HepG2 (cell line): ENCODE results near the gene SEMA3F. TPM values are rescaled to one million over a fixed set of nuclear protein-coding genes. Genes with fewer than 3 reads are reported as not detected.

Experiments
- ARID2 ChIP-seq: sonication (generic); formaldehyde crosslinking; IDR thresholded peaks from 2 replicates; pipeline ENCODE4 v1.8.1; 2022; ENCODE audit warnings: mild to moderate bottlenecking, missing genetic modification reagents, borderline replicate concordance
- ARNTL ChIP-seq: sonication (generic); formaldehyde crosslinking; IDR thresholded peaks from 2 replicates; pipeline ENCODE4 v1.4.0; 2020; ENCODE audit warnings: mild to moderate bottlenecking, missing genetic modification reagents
- BORCS8-MEF2B ChIP-seq: sonication (generic); formaldehyde crosslinking; IDR thresholded peaks from 2 replicates; pipeline ENCODE4 v1.8.0; 2022; ENCODE audit warnings: mild to moderate bottlenecking, missing genetic modification reagents
- FIP1L1 ChIP-seq: fragments of 200-400 bp; formaldehyde crosslinking; IDR thresholded peaks from 2 replicates; pipeline ENCODE4 v1.6.1; 2018; ENCODE audit warnings: low read depth, mild to moderate bottlenecking, low read length, moderate library complexity, borderline replicate concordance; ENCODE audit not compliant: insufficient read depth
- FLYWCH1 ChIP-seq: sonication (generic); formaldehyde crosslinking; IDR thresholded peaks from 2 replicates; pipeline ENCODE4 v1.8.1; 2023; ENCODE audit warnings: mild to moderate bottlenecking, missing genetic modification reagents
- KLF9 ChIP-seq: IDR thresholded peaks from 2 replicates; pipeline ENCODE4 v1.6.1; 2016; ENCODE audit warnings: low read depth
- MAF1 ChIP-seq: sonication (generic); formaldehyde crosslinking; IDR thresholded peaks from 2 replicates; pipeline ENCODE4 v1.5.0; 2020; ENCODE audit warnings: missing genetic modification reagents, borderline replicate concordance
- NFKB2 ChIP-seq: sonication (generic); formaldehyde crosslinking; IDR thresholded peaks from 2 replicates; pipeline ENCODE4 v1.4.0; 2020; ENCODE audit warnings: missing genetic modification reagents, borderline replicate concordance
- NFYC ChIP-seq: IDR thresholded peaks from 2 replicates; pipeline ENCODE4 v1.6.1; 2016; ENCODE audit warnings: missing genetic modification reagents, missing compliant biosample characterization
- PCBP1 ChIP-seq: fragments of 200-400 bp; formaldehyde crosslinking; IDR thresholded peaks from 2 replicates; pipeline ENCODE4 v1.6.1; 2017; ENCODE audit warnings: mild to moderate bottlenecking, low read depth, low read length, borderline replicate concordance
- POLR2G ChIP-seq: fragments of 200-400 bp; formaldehyde crosslinking; IDR thresholded peaks from 2 replicates; pipeline ENCODE4 v1.6.1; 2018; ENCODE audit warnings: mild to moderate bottlenecking, low read depth, low read length, moderate library complexity
- SMARCE1 ChIP-seq: fragments of 450-650 bp; IDR thresholded peaks from 2 replicates; pipeline ENCODE4 v1.6.1; 2017; ENCODE audit warnings: borderline replicate concordance
- ZBTB3 ChIP-seq: sonication (generic); formaldehyde crosslinking; IDR thresholded peaks from 2 replicates; pipeline ENCODE4 v1.4.0; 2020; ENCODE audit warnings: low read depth, mild to moderate bottlenecking, moderate library complexity, missing genetic modification reagents, borderline replicate concordance
- ZNF121 ChIP-seq: sonication (generic); formaldehyde crosslinking; IDR thresholded peaks from 2 replicates; pipeline ENCODE4 v1.5.0; 2020; ENCODE audit warnings: mild to moderate bottlenecking, missing genetic modification reagents
- ZNF160 ChIP-seq: sonication (generic); formaldehyde crosslinking; IDR thresholded peaks from 2 replicates; pipeline ENCODE4 v1.8.0; 2022; ENCODE audit warnings: mild to moderate bottlenecking, inconsistent platforms, missing genetic modification reagents
- ZNF207 ChIP-seq: fragments of 450-650 bp; IDR thresholded peaks from 2 replicates; pipeline ENCODE4 v1.6.1; 2016; ENCODE audit warnings: antibody characterized with exemption, borderline replicate concordance
- ZNF235 ChIP-seq: sonication (generic); formaldehyde crosslinking; IDR thresholded peaks from 2 replicates; pipeline ENCODE4 v1.8.1; 2023; ENCODE audit warnings: mild to moderate bottlenecking, missing genetic modification reagents, borderline replicate concordance
- ZNF746 ChIP-seq: sonication (generic); formaldehyde crosslinking; IDR thresholded peaks from 2 replicates; pipeline ENCODE4 v1.8.0; 2022; ENCODE audit warnings: mild to moderate bottlenecking, missing genetic modification reagents
- ZNF790 ChIP-seq: sonication (generic); formaldehyde crosslinking; IDR thresholded peaks from 2 replicates; pipeline ENCODE4 v1.8.0; 2022; ENCODE audit warnings: missing genetic modification reagents, mild to moderate bottlenecking, borderline replicate concordance
- polyA plus RNA-seq, 8 experiments: library from polyadenylated mRNA; depleted of rRNA in 3 of 8; stranded (reverse) in 7 of 8; unstranded in 1 of 8; fragments of >200 nt; fragmentation: Illumina TruSeq in 4 of 8; extraction: Trizol in 4 of 8; gene quantifications; 2 replicates each; pipeline versions ENCODE4 v1.2.1 to v1.2.3, GENCODE V29; 2011 to 2016; ENCODE audit warnings: low read depth in 4 of 8, missing spikeins in 1 of 8, mixed read lengths in 1 of 8; ENCODE audit not compliant: insufficient read depth in 1 of 8
- total RNA-seq, 5 experiments: library from RNA; depleted of rRNA; stranded (reverse); fragments of >200 nt; fragmentation: Illumina TruSeq; extraction: Trizol; gene quantifications; 2 replicates each; pipeline ENCODE4 v1.2.3, GENCODE V29; 2016; ENCODE audit warnings: low read depth in 1 of 5
- TF ChIP-seq, protein P1 (sequence below): sonication (generic); formaldehyde crosslinking; IDR thresholded peaks from 2 replicates; pipeline ENCODE4 v1.4.0; 2020; ENCODE audit warnings: missing genetic modification reagents
- TF ChIP-seq, protein P2 (sequence below): sonication (generic); formaldehyde crosslinking; IDR thresholded peaks from 2 replicates; pipeline ENCODE4 v1.4.0; 2020; ENCODE audit warnings: missing genetic modification reagents
- TF ChIP-seq, protein P3 (sequence below): sonication (generic); formaldehyde crosslinking; IDR thresholded peaks from 2 replicates; pipeline ENCODE4 v1.5.0; 2020; ENCODE audit warnings: mild to moderate bottlenecking, missing genetic modification reagents, borderline replicate concordance
- TF ChIP-seq, protein P4 (sequence below): sonication (generic); formaldehyde crosslinking; IDR thresholded peaks from 2 replicates; pipeline ENCODE4 v1.4.0; 2020; ENCODE audit warnings: missing genetic modification reagents
- TF ChIP-seq, protein P5 (sequence below): IDR thresholded peaks from 2 replicates; pipeline ENCODE4 v1.6.1; 2012; ENCODE audit warnings: inconsistent platforms

Gene SEMA3F
- total and polyA plus RNA-seq, 2 of the 13 experiments (the other 11 are each of a cell fraction or from before 2014, with no cell fraction given), result 7.6 to 17.2 TPM

DNA sequence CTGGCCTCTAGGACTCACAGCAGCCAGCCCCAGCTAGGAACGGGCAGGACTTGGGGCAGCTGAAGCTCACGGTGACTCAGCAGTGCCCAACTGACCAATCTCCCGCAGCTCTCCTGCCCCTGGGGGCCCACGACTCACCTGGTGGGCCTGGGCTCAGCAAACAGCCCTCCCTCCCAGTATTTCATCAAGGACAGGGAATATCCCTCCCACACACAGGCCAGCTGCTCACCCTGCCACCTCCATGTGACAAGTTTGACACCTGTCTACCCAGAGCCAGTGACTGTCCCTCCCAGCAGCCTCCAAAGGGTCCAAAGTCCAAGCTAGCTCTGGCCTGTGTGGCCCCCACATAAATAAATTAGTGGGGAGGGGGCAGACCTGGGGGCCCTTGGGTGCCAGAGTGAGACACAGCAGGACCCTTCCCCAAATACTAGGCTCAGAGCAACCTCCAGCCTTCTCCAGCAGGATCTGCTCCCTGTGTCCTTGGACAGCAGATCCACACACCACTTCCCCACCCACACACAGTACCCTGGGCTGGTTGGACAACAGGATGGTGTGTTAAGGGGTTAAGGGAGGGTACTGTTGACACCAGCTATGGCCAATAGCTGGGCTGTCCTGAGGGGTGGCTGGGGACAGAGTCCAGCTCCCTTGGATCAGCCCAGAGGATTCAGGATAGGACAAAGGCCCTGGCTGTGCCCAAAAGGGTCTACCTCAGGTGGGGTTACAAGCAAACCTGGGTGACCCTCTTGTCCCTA lies 40.6 kb downstream of the SEMA3F start (continued):
- TF ChIP-seq NFYC (CRISPR knock-in tag) (peak; percentile 79), POLR2G (peak; percentile 85), ZNF121 (no peak), ZNF160 (CRISPR knock-in tag) (0 out of 2 replicates have a peak, but pooled peaks have one; percentile 45), KLF9 (CRISPR knock-in tag) (no peak), ZNF207 (no peak), FIP1L1 (no peak), FLYWCH1 (CRISPR knock-in tag) (no peak; the same call in 1 of the 2 replicates), ARID2 (CRISPR knock-in tag) (peak; percentile 69; the same call in 1 of the 2 replicates), ZBTB3 (peak; percentile 82; the same call in 1 of the 2 replicates), BORCS8-MEF2B (CRISPR knock-in tag) (peak; percentile 92), ZNF746 (CRISPR knock-in tag) (peak; percentile 97), ARNTL (CRISPR knock-in tag) (peak; percentile 96), SMARCE1 (no peak), ZNF790 (CRISPR knock-in tag) (no peak), ZNF235 (CRISPR knock-in tag) (no peak), PCBP1 (peak; percentile 87; the same call in 1 of the 2 replicates), MAF1 (CRISPR knock-in tag) (no peak), NFKB2 (CRISPR knock-in tag) (peak; percentile 47)
- TF ChIP-seq, protein P1, sequence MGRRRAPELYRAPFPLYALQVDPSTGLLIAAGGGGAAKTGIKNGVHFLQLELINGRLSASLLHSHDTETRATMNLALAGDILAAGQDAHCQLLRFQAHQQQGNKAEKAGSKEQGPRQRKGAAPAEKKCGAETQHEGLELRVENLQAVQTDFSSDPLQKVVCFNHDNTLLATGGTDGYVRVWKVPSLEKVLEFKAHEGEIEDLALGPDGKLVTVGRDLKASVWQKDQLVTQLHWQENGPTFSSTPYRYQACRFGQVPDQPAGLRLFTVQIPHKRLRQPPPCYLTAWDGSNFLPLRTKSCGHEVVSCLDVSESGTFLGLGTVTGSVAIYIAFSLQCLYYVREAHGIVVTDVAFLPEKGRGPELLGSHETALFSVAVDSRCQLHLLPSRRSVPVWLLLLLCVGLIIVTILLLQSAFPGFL (CRISPR knock-in tag), result no peak
- TF ChIP-seq, protein P2, sequence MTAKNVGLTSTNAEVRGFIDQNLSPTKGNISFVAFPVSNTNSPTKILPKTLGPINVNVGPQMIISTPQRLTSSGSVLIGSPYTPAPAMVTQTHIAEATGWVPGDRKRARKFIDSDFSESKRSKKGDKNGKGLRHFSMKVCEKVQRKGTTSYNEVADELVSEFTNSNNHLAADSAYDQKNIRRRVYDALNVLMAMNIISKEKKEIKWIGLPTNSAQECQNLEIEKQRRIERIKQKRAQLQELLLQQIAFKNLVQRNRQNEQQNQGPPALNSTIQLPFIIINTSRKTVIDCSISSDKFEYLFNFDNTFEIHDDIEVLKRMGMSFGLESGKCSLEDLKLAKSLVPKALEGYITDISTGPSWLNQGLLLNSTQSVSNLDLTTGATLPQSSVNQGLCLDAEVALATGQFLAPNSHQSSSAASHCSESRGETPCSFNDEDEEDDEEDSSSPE (CRISPR knock-in tag), result peak; percentile 72; the same call in 1 of the 2 replicates
- TF ChIP-seq, protein P3, sequence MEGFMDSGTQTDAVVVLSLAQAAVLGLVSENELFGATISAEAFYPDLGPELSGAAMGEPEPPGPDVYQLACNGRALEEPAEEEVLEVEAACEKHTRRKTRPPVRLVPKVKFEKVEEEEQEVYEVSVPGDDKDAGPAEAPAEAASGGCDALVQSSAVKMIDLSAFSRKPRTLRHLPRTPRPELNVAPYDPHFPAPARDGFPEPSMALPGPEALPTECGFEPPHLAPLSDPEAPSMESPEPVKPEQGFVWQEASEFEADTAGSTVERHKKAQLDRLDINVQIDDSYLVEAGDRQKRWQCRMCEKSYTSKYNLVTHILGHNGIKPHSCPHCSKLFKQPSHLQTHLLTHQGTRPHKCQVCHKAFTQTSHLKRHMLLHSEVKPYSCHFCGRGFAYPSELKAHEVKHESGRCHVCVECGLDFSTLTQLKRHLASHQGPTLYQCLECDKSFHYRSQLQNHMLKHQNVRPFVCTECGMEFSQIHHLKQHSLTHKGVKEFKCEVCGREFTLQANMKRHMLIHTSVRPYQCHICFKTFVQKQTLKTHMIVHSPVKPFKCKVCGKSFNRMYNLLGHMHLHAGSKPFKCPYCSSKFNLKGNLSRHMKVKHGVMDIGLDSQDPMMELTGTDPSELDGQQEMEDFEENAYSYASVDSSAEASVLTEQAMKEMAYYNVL (CRISPR knock-in tag), result 0 out of 2 replicates have a peak, but pooled peaks have one; percentile 10
- TF ChIP-seq, protein P4, sequence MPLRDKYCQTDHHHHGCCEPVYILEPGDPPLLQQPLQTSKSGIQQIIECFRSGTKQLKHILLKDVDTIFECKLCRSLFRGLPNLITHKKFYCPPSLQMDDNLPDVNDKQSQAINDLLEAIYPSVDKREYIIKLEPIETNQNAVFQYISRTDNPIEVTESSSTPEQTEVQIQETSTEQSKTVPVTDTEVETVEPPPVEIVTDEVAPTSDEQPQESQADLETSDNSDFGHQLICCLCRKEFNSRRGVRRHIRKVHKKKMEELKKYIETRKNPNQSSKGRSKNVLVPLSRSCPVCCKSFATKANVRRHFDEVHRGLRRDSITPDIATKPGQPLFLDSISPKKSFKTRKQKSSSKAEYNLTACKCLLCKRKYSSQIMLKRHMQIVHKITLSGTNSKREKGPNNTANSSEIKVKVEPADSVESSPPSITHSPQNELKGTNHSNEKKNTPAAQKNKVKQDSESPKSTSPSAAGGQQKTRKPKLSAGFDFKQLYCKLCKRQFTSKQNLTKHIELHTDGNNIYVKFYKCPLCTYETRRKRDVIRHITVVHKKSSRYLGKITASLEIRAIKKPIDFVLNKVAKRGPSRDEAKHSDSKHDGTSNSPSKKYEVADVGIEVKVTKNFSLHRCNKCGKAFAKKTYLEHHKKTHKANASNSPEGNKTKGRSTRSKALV (CRISPR knock-in tag), result no peak
- TF ChIP-seq, protein P5, sequence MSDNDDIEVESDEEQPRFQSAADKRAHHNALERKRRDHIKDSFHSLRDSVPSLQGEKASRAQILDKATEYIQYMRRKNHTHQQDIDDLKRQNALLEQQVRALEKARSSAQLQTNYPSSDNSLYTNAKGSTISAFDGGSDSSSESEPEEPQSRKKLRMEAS, result no peak
